Erythroblast (primary cell): ENCODE data around the gene SLC39A11.

Experiments used
- DNase-seq, 2 experiments: peaks; one replicate each; lab custom pipeline; 2025; lab: John Stamatoyannopoulos, UW
- GATA1 ChIP-seq: IDR thresholded peaks from 2 replicates; pipeline ENCODE4 v1.6.1; 2011; ENCODE audit warnings: low read depth, mild to moderate bottlenecking, control low read depth, low read length, moderate library complexity
- POLR2A ChIP-seq: IDR thresholded peaks from 2 replicates; pipeline ENCODE4 v1.6.1; 2011; ENCODE audit warnings: mild to moderate bottlenecking, low read length

The SLC39A11 gene

DNA sequence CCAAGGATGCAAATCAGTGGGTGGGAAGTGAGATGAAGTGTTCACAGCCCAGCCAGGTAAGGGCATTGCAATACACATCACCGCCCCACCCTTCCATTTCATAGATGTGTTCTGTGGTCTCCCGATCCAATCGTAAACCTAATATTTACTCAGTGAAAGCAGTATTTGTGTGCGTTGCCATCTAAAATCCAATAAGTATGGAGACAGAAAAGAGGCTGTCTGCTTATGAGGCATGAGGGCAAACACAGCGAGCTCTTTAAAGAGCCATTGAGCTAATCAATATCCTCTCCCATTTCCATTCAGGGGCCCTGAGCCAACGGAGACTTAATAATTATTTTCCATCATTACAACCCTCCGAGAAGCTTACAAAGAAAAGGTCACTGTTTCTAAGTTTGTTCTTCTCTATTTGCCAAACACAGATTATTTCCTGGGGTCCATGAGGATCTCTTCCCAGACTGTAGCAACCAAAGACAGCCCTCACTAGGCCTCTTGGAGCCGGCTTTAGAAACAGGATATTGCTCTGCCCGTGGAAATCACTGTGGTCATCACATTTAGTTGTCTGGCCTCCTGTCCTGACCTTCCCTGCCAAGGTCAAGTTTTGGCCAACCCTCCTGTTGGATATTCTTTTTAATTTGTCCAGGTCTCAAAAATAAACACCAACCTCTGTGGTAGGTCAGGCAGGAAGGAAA is 120.1 kb downstream of the SLC39A11 start:
- TF ChIP-seq POLR2A (no peak), GATA1 (no peak)

GRCh38 chr17:72971226-72971880 is 121.1 kb downstream of the SLC39A11 start:
- TF ChIP-seq GATA1, result no peak
- no peak for TF ChIP-seq POLR2A
- DNase-seq, result no peak

More for the DNA sequence above, 120.1 kb downstream of the SLC39A11 start:
- DNase-seq, result no peak

DNA sequence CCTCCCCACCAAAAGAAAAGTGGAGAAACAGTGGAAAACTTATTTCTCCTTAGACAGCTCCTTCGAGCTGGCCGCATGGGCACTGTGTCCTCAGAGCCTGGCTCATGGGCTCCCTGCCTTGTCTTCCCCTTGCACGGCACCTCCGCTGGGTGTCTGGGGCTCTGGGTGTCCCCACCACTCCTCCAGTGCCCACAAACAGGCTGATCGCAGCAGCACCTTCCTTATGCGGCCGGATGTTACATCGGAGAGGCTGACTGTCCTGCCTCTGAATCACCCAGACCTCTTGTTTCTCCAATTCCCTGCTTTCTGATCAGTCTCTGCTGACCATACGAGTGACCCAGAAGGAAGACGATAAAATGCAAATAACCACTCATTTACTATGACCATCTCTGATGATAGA is 121.7 kb downstream of the SLC39A11 start:
- TF ChIP-seq GATA1, result no peak
- no peak for TF ChIP-seq POLR2A
- DNase-seq, result no peak

- TF ChIP-seq POLR2A (no peak), GATA1 (no peak)
- no peak for DNase-seq
These were observed 122.2 kb downstream of the SLC39A11 start for GRCh38 chr17:72970246-72970645.

DNA sequence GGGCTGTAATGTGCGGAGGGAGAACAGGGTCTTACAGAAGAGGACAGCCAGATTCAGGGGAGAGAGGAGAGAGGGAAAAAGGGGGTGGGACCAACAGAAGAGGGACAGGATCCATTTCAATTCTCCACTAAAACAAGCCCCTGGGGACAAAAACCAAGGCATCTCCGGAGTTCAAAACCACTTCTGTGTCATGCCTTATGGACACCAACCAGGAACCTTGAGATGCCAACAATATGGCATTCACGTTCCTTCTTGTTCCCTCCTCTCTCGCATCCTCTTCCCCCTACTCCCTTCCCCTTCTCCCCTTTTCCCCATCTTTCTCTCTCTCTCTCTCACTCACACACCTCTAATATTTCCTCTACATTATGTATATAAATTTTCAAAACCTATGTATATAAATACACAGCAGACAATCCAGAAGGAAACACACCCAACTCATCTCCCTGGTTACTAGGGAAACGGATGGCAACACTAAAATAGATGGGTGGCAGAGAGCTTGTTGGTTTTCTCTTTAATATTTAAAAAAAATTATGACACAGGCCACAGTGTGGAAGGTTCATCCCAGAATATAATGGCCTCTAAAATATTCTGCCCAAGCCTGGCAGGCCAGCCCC is 123.1 kb downstream of the SLC39A11 start:
- TF ChIP-seq GATA1 (no peak), POLR2A (no peak)
- DNase-seq, result no peak

GRCh38 chr17:72968798-72969197 is 123.7 kb downstream of the SLC39A11 start:
- no peak for DNase-seq
- TF ChIP-seq GATA1 (no peak), POLR2A (no peak)

DNA sequence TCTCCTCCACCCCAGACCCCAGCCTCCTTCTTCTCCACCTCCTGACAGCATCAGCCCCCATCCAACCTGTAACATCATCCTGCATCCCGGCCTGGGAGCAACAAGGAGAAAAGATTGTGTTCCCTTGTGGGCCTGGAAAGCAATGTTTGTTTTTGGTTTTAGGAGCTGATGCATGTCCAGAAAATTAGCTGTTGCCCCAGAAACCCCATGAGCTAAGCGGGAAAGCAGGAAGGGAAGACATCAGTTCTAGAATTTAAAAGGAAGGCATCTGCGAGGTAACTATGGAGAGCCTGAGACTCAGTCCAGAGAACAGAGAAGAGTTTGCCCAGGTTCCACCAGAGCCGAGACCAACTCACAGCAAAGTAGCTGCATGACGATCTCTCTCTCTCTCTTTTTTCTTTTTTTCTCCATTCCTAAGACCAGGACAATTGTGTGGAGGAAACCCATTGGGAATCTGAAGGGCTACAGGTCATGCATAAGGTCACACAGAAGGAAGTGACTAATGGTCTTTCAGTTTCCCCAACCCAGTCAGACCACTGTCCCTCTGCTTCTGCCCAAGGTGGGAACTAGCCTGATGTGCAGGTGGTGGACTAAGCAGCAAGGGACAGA is 124.4 kb downstream of the SLC39A11 start:
- no peak for DNase-seq
- TF ChIP-seq POLR2A (no peak), GATA1 (no peak)

- no peak for TF ChIP-seq POLR2A
- no peak for DNase-seq
These were observed 125.1 kb downstream of the SLC39A11 start for GRCh38 chr17:72967277-72967970.

DNA sequence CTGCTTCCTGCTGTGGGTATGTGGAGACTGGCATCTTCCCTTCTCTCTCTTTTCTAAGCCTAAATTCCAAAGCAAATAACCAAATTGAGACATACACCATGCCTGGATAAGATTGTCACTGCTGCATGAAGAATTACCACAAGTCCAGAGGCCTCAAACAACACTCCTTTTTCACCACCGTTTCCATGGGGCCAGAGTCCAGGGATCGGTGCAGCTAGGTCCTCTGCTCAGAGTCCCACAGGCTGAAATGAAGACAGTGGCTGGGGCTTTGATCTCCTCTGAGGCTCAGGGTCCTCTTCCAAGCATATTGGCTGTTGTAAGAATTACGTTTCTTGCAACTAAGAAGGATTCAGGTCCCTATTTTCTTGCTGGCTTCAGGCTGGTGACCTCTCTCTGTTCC is 130.4 kb downstream of the SLC39A11 start:
- TF ChIP-seq POLR2A (no peak), GATA1 (no peak)
- no peak for DNase-seq

GRCh38 chr17:72955391-72956140 is 136.9 kb downstream of the SLC39A11 start:
- no peak for TF ChIP-seq GATA1
- no peak for TF ChIP-seq POLR2A
- DNase-seq, result no peak

- no peak for TF ChIP-seq POLR2A
- no peak for TF ChIP-seq GATA1
- DNase-seq, result no peak
These were observed 137.9 kb downstream of the SLC39A11 start for GRCh38 chr17:72954579-72954978.

DNA sequence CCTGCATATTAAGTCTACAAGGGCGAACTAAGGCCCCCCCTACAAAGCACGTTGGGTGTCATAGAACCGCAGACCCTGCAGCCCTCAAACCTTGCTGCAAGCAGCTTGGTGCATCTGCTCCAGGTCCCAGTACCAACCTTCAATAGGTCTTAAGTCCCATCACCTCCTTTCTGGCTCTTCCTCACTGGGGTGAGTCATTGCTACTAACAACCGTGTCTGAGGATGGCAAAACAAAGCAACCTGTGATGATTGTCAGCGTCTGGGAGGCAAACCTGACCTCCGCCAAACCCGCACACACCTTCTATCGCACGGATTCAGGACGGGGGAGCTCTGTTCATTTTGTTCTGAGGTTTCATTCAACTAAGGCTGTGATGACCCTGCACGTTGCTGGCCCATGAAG is 138.9 kb downstream of the SLC39A11 start:
- TF ChIP-seq POLR2A (no peak), GATA1 (no peak)
- DNase-seq, result no peak
